CMK (cell line): ENCODE measurements around the gene TSC2.

Experiments
- DNase-seq: peaks from one replicate; pipeline ENCODE4 v3.0.0-alpha.2; 2010; ENCODE audit warnings: low read depth

The TSC2 gene

DNA sequence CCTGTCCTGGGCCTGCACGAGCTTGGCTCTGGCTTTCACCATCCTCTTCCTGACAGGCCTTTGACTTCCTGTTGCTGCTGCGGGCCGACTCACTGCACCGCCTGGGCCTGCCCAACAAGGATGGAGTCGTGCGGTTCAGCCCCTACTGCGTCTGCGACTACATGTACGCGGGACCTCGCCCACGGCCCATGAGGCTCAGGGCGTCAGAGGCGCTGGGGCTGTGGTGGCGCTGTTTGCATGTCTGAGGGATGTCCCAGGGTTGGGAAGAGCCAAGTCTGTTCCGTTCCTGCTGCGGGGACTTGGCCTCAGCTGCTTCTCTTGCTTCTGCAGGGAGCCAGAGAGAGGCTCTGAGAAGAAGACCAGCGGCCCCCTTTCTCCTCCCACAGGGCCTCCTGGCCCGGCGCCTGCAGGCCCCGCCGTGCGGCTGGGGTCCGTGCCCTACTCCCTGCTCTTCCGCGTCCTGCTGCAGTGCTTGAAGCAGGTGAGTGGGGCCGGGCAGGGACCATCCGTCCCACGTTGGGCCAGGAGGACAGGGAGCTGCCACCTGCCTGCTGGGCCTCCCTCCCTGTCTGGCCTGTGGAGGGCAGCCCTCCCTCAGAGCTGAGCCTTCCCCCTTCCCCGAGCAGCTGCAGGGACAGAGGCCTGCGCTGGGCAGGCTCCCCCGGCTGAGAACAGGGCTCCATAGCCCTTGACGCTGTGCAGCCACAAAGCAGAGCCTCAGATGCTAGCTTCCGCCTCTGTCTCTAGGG lies 23.8 kb downstream of the TSC2 start:
- DNase-seq = no peak

DNA sequence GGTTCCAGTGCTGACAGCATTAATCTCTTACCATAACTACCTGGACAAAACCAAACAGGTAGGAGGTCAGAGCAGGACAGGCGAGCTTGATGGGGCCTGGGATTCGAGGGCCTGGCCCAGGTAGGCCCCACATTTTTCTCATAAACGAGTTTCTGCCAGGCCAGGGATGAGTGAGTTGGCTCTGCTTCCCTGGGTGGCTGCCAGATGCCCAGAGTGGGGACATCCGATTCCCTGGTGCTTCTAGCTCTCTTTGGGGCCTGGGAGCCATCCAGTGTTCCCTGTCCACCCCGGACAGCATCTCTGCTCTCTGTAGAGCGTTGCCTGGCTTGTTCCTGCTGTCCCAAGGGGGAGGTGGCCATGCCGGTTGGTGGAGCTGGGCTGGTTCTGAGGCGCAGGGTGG lies 25.1 kb downstream of the TSC2 start:
- no peak for DNase-seq

DNA sequence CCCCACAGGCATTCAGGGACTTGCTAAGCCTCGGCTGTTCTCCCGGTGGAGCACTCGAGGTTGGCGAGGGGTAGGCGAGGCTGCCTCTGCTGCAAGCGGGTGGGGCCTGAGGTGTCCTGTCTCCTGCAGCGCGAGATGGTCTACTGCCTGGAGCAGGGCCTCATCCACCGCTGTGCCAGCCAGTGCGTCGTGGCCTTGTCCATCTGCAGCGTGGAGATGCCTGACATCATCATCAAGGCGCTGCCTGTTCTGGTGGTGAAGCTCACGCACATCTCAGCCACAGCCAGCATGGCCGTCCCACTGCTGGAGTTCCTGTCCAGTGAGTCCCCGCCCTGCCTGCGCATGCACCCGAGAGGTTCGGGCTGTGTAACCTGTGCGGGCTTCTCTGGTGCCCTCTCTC lies 26.3 kb downstream of the TSC2 start:
- DNase-seq = no peak

DNA sequence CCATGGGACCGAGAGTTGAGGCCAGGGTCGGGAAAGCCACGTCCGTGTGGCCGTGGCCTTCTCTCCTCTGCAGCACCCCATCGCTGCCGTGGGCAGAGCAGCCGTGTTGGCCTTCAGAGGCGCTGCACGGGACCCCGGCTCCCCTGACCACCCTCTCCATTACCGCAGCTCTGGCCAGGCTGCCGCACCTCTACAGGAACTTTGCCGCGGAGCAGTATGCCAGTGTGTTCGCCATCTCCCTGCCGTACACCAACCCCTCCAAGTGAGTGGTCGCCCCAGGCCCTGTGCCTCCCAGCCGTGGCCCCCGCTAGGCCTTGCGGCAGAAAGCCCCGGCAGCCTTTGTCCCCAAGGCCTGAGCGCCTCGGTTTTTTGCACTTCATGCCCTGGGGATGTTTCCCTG lies 27.8 kb downstream of the TSC2 start:
- no peak for DNase-seq

DNA sequence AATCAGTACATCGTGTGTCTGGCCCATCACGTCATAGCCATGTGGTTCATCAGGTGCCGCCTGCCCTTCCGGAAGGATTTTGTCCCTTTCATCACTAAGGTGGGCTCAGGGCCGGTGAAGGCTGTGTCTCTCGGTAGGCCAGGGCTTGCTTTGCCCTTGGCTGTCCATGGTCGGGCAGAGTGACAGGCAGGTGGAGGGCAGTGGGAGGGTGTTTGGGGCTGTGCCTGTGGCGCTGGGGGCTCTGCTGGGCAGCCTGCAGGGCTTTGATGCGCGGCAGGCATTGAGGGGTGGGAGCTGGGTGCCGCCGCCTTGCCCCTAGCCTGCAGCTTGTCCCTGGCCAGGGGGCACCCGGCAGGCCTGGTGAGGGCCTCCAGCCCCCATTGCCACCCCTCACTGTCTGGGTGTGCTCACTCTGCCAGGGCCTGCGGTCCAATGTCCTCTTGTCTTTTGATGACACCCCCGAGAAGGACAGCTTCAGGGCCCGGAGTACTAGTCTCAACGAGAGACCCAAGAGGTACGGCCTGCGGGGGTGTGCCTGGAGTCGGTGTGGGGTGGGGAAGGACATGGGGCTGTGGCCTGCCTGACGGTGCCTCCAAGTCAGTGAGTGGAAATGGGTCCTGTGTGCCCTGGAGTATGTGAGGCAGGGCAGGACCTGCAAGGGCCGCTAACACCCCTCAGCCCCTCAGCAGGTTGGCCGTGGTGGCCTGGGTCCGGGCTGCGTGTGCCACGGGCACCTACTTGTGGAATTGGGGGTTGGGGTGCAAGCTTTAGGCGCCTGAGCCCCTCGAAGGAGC lies 28.5 kb downstream of the TSC2 start:
- DNase-seq = no peak

DNA sequence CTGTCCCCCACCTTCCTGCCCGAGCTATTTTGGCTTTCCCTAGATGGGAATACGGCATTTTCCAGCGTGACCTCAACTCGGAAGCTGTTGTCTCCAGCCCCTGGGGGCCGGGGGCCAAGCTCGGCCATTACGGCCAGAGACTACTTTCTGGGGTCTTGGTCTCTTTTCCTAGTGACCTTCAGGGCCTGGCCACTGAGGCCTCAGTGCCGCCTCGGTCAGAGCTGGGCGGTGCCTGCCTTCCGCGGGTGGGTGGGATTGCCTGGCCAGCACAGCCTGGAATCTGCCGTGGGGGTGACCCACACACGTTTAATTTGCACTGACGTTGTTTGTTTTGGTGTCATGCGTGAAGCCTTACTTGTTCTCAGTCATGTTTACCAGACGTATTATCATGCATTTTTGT lies 29.2 kb downstream of the TSC2 start:
- DNase-seq = no peak

DNA sequence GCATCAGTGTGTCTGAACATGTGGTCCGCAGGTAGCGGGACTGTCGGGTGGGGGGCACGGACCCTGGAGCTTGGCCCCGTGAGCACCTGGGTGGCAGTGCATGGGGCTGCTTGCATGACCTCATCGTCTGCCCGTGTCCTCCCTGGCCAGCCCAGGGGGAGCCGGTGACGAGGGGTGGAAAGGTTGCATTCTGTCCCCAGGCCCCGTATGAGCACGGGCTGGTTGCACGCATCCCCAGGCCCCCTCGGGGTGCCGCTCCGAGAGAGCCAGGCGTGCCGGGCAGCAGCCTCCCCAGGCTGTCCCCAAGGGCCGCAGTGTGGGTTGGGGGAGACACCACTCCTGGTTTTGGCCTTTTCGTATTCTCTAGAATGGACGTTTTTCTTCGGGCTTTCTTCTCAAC lies 29.9 kb downstream of the TSC2 start:
- DNase-seq = no peak

DNA sequence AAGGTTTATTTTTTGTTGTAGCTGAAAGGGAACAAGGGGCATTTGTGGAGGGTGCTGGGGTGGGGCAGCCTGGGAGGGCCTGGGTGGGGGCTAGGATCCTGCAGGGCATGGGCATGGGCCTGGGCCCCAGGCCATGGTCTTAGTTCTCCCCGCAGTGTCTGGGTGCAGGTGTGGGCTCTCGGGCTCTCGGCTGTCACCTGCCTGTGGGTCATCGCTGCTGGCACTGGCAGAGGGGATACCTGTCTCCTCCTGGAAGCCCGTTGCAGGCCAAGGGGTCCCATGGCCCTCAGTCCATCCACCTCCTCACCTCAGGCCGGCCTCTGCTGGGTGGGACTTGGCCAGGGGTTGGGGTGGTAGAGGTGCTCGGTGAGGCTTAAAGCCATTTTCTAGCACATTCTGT lies 30.3 kb downstream of the TSC2 start:
- no peak for DNase-seq

DNA sequence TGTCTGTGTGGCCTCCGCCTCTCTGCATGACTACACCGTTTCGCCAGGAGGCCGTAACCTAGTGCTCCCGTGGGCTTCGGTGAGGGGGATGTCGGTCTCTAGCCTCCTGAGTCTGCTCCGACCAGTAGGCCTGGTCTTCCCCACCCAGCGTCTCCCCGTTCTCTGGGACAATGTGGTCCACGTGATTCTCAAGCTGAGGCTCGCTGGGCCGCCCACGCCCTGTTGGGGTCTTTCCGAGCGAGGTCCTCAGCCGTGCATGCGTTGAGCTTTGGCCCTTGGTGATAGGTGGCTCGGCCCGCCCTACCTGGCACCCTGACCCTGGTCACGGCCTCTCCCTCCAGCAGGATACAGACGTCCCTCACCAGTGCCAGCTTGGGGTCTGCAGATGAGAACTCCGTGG lies 30.9 kb downstream of the TSC2 start:
- no peak for DNase-seq

DNA sequence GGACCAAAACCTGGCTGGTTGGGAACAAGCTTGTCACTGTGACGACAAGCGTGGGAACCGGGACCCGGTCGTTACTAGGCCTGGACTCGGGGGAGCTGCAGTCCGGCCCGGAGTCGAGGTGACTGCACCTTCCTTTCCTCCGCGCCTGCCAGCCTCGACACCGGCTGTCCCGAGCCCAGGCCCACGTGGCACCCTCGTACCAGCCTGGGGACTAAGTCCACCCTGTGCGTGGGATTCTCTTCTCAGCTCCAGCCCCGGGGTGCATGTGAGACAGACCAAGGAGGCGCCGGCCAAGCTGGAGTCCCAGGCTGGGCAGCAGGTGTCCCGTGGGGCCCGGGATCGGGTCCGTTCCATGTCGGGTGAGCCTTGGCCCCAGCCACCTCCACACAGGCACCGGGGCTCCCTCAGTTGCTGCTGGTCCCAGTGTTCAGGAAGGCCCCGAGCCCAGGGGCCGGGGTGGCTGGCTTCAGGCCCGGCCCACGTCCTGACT lies 31.6 kb downstream of the TSC2 start:
- DNase-seq = no peak

DNA sequence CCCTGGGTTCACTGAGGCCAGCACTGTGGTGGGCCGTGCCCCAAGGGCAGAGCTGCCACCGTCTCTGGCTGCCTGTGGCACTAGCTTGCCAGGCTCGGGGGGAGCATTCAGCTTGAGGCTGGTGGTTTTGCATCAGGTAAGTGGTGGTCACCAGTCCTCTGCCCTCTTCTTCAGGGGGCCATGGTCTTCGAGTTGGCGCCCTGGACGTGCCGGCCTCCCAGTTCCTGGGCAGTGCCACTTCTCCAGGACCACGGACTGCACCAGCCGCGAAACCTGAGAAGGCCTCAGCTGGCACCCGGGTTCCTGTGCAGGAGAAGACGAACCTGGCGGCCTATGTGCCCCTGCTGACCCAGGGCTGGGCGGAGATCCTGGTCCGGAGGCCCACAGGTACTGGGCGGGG lies 32.2 kb downstream of the TSC2 start:
- DNase-seq = no peak

DNA sequence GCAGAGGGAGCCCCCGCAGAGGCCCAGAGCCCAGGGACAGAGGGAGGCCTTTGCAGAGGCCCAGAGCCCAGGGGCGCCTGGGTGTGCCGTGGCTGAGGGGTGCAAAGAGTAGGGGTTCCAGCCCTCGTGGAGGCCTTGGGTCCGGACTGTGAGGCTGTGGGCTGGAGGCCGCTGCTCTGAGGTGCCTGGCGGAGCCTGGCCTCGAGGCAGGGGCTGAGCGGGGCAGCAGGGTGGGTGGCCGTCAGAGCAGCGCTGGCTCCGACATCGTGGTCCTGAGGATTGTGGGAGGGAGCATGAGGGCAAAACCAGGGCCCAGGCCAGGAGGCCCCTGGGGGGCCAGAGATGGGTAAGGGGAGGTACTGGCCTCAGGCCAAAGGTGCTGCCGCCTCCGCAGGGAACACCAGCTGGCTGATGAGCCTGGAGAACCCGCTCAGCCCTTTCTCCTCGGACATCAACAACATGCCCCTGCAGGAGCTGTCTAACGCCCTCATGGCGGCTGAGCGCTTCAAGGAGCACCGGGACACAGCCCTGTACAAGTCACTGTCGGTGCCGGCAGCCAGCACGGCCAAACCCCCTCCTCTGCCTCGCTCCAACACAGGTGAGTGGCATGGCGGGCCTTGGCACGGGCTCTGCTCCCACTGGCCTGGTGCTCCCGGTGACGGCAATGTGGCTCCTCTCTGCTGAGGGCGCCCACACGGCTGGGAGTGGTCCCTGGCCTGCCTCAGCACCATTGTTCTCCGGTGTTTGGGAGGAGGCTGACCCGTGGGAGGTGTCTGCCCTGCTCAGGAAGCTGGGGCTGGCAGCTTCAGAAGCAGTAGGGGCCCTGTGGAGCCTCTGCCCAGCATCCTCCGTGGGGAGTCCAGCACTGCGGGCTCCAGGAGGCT lies 33.7 kb downstream of the TSC2 start:
- no peak for DNase-seq

DNA sequence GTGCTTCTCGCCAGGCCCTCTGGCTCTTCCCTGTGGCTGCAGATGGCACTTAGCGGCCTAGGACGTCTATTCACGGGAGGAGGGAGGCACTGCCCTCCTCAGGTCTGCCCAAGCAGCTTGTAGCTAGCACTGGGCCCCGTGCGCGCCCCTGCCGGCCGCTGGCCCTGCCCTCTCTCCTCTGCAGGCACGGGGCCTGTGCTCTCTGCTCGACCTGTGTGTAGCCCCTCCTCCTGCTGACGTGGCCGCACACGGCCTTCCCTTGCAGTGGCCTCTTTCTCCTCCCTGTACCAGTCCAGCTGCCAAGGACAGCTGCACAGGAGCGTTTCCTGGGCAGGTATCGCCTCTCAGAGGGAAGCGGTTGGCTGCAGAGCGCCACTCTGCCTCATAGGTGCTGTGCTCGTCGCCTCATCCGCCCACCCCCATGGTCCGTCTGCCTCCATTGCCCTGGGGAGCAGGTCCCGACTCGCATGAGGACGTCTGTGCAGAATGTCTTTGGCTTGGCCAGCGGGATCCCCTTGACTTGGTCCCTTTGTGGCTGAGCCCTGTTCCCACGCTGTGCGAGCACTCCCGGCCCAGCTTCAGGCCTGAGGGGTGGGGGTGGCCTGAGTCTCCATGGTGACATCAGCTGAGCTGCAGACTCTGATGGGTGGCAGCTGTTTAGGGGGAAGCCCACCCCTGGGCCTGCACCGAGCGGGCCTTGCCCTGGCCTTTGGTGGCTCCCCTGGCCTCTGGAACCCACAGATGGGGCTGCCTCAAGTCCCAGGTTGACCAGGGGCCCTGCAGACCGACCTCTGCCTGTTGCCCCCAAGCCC lies 34.6 kb downstream of the TSC2 start:
- no peak for DNase-seq

DNA sequence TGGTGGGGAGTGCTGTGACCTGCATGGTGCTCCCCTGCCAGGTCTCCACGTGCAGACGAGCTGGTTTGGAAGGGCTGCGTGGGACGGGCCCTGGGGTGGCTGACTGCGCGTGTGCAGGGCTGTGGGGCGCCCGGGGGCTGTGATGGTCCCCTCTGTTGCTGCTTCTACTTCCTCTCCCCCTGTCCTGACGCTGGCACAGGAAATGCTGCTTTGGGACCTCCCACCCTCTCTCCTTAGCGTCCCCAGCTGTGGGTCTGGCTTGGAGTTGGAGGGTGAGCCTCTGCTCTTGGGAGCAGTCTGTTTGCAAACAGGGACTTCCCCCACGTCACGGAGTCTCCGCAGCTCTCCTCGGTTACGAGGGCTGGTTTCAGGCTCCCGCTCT lies 35.2 kb downstream of the TSC2 start:
- DNase-seq = no peak

DNA sequence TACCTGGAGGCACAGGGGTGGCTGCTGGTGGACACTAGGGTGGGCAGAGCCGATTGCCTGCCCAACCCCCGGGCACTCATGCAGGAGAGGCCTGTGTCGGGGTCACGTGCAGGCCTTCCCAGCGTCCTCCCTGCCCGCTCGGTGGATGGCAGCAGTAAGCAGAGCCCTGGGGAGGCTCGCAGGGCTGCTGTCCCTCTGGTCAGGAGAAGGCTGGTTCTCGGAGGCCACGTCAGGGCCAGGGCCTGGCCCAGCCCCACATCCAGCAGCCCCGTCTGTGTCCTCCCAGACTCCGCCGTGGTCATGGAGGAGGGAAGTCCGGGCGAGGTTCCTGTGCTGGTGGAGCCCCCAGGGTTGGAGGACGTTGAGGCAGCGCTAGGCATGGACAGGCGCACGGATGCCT lies 35.6 kb downstream of the TSC2 start:
- DNase-seq = no peak

DNA sequence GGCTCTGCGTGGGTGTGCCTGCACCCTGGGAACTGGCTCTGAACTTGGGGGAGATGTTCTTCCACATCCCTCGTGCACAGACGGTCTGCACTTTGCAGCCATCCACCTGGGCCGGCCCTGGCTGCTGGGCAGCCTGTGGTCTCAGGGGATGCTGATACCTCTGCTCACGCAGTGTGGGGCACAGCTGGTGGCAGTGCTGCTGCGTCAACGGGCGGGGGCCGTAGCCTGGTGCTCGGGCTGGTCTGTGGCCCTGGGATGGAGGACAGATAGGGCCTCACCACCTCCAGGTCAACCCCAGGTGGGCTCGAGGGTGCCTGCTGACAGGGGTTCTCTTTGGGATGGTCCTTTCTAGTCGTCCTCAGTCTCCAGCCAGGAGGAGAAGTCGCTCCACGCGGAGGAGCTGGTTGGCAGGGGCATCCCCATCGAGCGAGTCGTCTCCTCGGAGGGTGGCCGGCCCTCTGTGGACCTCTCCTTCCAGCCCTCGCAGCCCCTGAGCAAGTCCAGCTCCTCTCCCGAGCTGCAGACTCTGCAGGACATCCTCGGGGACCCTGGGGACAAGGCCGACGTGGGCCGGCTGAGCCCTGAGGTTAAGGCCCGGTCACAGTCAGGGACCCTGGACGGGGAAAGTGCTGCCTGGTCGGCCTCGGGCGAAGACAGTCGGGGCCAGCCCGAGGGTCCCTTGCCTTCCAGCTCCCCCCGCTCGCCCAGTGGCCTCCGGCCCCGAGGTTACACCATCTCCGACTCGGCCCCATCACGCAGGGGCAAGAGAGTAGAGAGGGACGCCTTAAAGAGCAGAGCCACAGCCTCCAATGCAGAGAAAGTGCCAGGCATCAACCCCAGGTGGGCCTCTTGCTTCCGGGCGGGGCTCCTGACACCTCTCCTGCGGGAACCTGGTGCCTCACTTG lies 36.3 kb downstream of the TSC2 start:
- no peak for DNase-seq

DNA sequence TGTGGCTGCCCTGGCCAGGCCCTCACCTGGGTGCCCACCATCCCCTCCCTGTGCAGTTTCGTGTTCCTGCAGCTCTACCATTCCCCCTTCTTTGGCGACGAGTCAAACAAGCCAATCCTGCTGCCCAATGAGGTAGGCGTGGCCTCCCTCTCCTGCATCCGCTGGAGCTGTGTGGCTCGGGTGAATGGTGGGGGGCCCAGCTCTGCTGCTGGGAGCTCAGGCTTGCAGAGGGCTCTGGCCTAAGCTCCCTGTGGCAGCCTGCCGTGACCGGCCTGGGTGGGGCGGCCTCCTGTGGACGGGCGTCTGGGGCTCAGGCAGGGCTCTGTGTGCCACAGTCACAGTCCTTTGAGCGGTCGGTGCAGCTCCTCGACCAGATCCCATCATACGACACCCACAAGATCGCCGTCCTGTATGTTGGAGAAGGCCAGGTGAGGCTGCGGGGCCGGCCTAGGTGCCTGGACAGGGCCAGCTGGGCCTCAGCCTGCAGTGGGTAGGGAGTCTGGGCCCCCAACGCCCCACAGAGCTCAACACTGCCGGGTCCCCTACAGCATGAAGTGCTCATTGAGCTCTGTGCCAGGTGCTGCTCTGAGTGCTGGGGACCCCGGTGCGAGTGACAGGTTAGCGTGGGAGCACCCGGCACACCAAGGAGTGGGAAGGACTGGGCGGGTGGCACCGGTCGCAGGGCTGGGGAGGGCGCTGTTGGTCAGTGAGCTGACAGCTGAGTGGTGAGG lies 37.3 kb downstream of the TSC2 start:
- no peak for DNase-seq

DNA sequence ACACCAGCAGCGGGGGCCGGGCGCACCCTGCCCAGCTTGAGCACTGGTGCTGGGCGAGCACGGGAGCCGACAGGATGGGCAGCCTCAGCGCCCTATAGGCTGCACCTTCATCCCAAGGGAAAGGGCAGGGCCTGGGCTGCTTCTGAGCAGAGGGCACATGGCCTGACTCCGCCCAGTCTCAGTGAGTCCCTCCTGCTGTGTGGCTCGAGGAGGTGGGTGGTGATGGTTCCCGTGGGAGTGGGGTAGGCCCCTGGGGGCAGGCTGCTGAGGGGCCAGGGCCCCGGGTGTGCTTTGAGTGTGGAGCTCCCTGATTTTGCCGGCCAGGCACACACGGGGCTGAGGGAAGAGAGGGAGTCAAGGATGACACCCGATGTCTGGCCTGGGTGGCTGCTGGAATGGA lies 37.9 kb downstream of the TSC2 start:
- DNase-seq = no peak

DNA sequence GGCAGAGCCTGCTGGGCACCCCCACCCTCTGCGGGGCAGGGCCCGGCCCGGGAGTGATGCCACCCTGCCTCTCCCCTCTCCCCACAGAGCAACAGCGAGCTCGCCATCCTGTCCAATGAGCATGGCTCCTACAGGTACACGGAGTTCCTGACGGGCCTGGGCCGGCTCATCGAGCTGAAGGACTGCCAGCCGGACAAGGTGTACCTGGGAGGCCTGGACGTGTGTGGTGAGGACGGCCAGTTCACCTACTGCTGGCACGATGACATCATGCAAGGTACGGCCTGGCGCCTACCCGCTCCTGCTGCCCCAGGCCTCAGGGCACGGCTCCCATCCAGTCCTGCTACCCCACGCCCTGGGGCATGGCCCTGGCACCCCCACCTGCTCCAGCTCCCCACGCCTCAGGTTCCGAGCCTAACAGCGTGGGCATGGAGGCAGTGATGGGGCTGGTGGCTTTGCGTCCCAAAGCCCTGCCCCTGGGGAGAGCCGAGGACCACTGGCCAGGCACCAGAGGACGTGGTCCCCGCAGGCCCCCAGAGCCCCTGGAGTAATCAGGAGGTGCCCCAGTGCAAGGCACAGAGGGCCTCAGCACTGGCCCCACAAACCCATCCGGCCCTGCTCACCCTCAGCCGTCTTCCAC lies 38.4 kb downstream of the TSC2 start:
- DNase-seq = no peak
